HepG2 (cell line): Measurements from ENCODE around the gene SUZ12.
"Not testable (repeated sequence)": the region's sequence is repeated elsewhere in the genome, so short reads cannot be mapped to it uniquely, and the experiment has no call there.

Experiments
- STAT6 ChIP-seq: sonication (generic); formaldehyde crosslinking; IDR thresholded peaks from 2 replicates; pipeline ENCODE4 v1.4.0; 2020; ENCODE audit warnings: missing genetic modification reagents, mild to moderate bottlenecking, borderline replicate concordance
- ZNF629 ChIP-seq: sonication (generic); formaldehyde crosslinking; conservative IDR thresholded peaks from 2 replicates; pipeline ENCODE4 v1.5.0; 2020; ENCODE audit warnings: missing genetic modification reagents

GRCh38 chr17:32047663-32048062, 110.9 kb downstream of the SUZ12 start:
- TF ChIP-seq ZNF629, STAT6 (CRISPR knock-in tag): not testable (repeated sequence)
